HepG2 (cell line): ENCODE measurements around the gene GNAT2. TPM values are rescaled to one million over a fixed set of nuclear protein-coding genes. Genes with fewer than 3 reads are reported as not detected.
A peak's percentile ranks its signal among the peaks of the same experiment; 100 is the strongest.

ENCODE experiments used
- AHR ChIP-seq: IDR thresholded peaks from 2 replicates; pipeline ENCODE4 v1.6.1; 2018; ENCODE audit warnings: missing genetic modification reagents, missing compliant biosample characterization
- AKAP8 ChIP-seq: sonication (generic); formaldehyde crosslinking; IDR thresholded peaks from 2 replicates; pipeline ENCODE4 v1.5.1; 2020; ENCODE audit warnings: mild to moderate bottlenecking, missing genetic modification reagents
- CEBPG ChIP-seq: IDR thresholded peaks from 2 replicates; pipeline ENCODE4 v1.6.1; 2016
- EEA1 ChIP-seq: sonication (generic); formaldehyde crosslinking; IDR thresholded peaks from 2 replicates; pipeline ENCODE4 v1.5.1; 2020; ENCODE audit warnings: mild to moderate bottlenecking, missing genetic modification reagents, borderline replicate concordance
- ETV5 ChIP-seq: IDR thresholded peaks from 2 replicates; pipeline ENCODE4 v1.6.1; 2018; ENCODE audit warnings: missing biosample characterization, missing genetic modification reagents, inconsistent platforms, borderline replicate concordance
- GABPB1 ChIP-seq: IDR thresholded peaks from 2 replicates; pipeline ENCODE4 v1.6.1; 2016; ENCODE audit warnings: mild to moderate bottlenecking, missing genetic modification reagents, moderate library complexity, missing compliant biosample characterization
- ISL2 ChIP-seq: sonication (generic); formaldehyde crosslinking; IDR thresholded peaks from 2 replicates; pipeline ENCODE4 v1.5.0; 2020; ENCODE audit warnings: missing genetic modification reagents
- MED8 ChIP-seq: sonication (generic); formaldehyde crosslinking; IDR thresholded peaks from 2 replicates; pipeline ENCODE4 v1.8.1; 2023; ENCODE audit warnings: mild to moderate bottlenecking, missing genetic modification reagents; ENCODE audit not compliant: insufficient replicate concordance
- NCOA2 ChIP-seq: sonication (generic); formaldehyde crosslinking; IDR thresholded peaks from 2 replicates; pipeline ENCODE4 v1.8.0; 2022; ENCODE audit warnings: inconsistent platforms
- NR2C2 ChIP-seq: sonication (generic); formaldehyde crosslinking; IDR thresholded peaks from 2 replicates; pipeline ENCODE4 v1.4.0; 2020; ENCODE audit warnings: missing genetic modification reagents, mild to moderate bottlenecking, moderate library complexity, borderline replicate concordance
- PLSCR1 ChIP-seq: sonication (generic); formaldehyde crosslinking; IDR thresholded peaks from 2 replicates; pipeline ENCODE4 v1.5.0; 2020; ENCODE audit warnings: missing genetic modification reagents, mild to moderate bottlenecking, borderline replicate concordance
- SCMH1 ChIP-seq: sonication (generic); formaldehyde crosslinking; IDR thresholded peaks from 2 replicates; pipeline ENCODE4 v1.9.0; 2021; ENCODE audit warnings: missing genetic modification reagents, mild to moderate bottlenecking, borderline replicate concordance
- SOX5 ChIP-seq: IDR thresholded peaks from 2 replicates; pipeline ENCODE4 v1.6.1; 2016; ENCODE audit warnings: borderline replicate concordance
- SOX6 ChIP-seq, 2 experiments: fragments of 450-650 bp in 1 of 2; sonication (generic) in 1 of 2; formaldehyde crosslinking in 1 of 2; IDR thresholded peaks; 2 replicates each; pipeline versions ENCODE4 v1.4.0 to v1.6.1; 2017 to 2020; ENCODE audit warnings: antibody characterized with exemption in 1 of 2, mild to moderate bottlenecking in 1 of 2, missing genetic modification reagents in 1 of 2
- SRSF9 ChIP-seq: fragments of 200-400 bp; formaldehyde crosslinking; IDR thresholded peaks from 2 replicates; pipeline ENCODE4 v1.6.1; 2018; ENCODE audit warnings: borderline replicate concordance, mild to moderate bottlenecking, low read depth, low read length; ENCODE audit not compliant: insufficient read depth, poor library complexity, severe bottlenecking
- ZNF382 ChIP-seq: sonication (generic); formaldehyde crosslinking; IDR thresholded peaks from 2 replicates; pipeline ENCODE4 v1.5.0; 2020; ENCODE audit warnings: missing genetic modification reagents, mild to moderate bottlenecking, borderline replicate concordance
- ZNF674 ChIP-seq: sonication (generic); formaldehyde crosslinking; IDR thresholded peaks from 2 replicates; pipeline ENCODE4 v1.5.0; 2020; ENCODE audit warnings: low read depth, mild to moderate bottlenecking, missing genetic modification reagents
- ZNF704 ChIP-seq: sonication (generic); formaldehyde crosslinking; IDR thresholded peaks from 2 replicates; pipeline ENCODE4 v1.8.1; 2023; ENCODE audit warnings: mild to moderate bottlenecking, inconsistent platforms, moderate library complexity, missing genetic modification reagents, borderline replicate concordance
- polyA plus RNA-seq, 8 experiments: library from polyadenylated mRNA; depleted of rRNA in 3 of 8; stranded (reverse) in 7 of 8; unstranded in 1 of 8; fragments of >200 nt; fragmentation: Illumina TruSeq in 4 of 8; extraction: Trizol in 4 of 8; gene quantifications; 2 replicates each; pipeline versions ENCODE4 v1.2.1 to v1.2.3, GENCODE V29; 2011 to 2016; ENCODE audit warnings: low read depth in 4 of 8, missing spikeins in 1 of 8, mixed read lengths in 1 of 8; ENCODE audit not compliant: insufficient read depth in 1 of 8
- total RNA-seq, 5 experiments: library from RNA; depleted of rRNA; stranded (reverse); fragments of >200 nt; fragmentation: Illumina TruSeq; extraction: Trizol; gene quantifications; 2 replicates each; pipeline ENCODE4 v1.2.3, GENCODE V29; 2016; ENCODE audit warnings: low read depth in 1 of 5
- TF ChIP-seq, protein P1 (sequence below): sonication (generic); formaldehyde crosslinking; conservative IDR thresholded peaks from 2 replicates; pipeline ENCODE4 v1.8.0; 2022; ENCODE audit warnings: low read depth, missing genetic modification reagents
- TF ChIP-seq, protein P2 (sequence below): sonication (generic); formaldehyde crosslinking; IDR thresholded peaks from 2 replicates; pipeline ENCODE4 v1.4.0; 2020; ENCODE audit warnings: missing genetic modification reagents, borderline replicate concordance
- TF ChIP-seq, protein P3 (sequence below): sonication (generic); formaldehyde crosslinking; IDR thresholded peaks from 2 replicates; pipeline ENCODE4 v1.4.0; 2020; ENCODE audit warnings: missing genetic modification reagents, borderline replicate concordance

Gene GNAT2
- total and polyA plus RNA-seq, 2 of the 13 experiments (the other 11 are each of a cell fraction or from before 2014, with no cell fraction given), result 0.08 to 0.20 TPM

GRCh38 chr1:109586055-109586454, 33.4 kb downstream of the GNAT2 start (continued):
- TF ChIP-seq, protein P1, sequence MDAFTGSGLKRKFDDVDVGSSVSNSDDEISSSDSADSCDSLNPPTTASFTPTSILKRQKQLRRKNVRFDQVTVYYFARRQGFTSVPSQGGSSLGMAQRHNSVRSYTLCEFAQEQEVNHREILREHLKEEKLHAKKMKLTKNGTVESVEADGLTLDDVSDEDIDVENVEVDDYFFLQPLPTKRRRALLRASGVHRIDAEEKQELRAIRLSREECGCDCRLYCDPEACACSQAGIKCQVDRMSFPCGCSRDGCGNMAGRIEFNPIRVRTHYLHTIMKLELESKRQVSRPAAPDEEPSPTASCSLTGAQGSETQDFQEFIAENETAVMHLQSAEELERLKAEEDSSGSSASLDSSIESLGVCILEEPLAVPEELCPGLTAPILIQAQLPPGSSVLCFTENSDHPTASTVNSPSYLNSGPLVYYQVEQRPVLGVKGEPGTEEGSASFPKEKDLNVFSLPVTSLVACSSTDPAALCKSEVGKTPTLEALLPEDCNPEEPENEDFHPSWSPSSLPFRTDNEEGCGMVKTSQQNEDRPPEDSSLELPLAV, result no peak
- TF ChIP-seq, protein P2, sequence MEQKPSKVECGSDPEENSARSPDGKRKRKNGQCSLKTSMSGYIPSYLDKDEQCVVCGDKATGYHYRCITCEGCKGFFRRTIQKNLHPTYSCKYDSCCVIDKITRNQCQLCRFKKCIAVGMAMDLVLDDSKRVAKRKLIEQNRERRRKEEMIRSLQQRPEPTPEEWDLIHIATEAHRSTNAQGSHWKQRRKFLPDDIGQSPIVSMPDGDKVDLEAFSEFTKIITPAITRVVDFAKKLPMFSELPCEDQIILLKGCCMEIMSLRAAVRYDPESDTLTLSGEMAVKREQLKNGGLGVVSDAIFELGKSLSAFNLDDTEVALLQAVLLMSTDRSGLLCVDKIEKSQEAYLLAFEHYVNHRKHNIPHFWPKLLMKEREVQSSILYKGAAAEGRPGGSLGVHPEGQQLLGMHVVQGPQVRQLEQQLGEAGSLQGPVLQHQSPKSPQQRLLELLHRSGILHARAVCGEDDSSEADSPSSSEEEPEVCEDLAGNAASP (CRISPR knock-in tag), result peak; percentile 28; the same call in 1 of the 2 replicates
- TF ChIP-seq SCMH1 (CRISPR knock-in tag) (no peak), SRSF9 (no peak), ZNF704 (CRISPR knock-in tag) (no peak), EEA1 (CRISPR knock-in tag) (no peak), ZNF674 (CRISPR knock-in tag) (no peak), MED8 (CRISPR knock-in tag) (no peak), NCOA2 (peak; percentile 65), NR2C2 (CRISPR knock-in tag) (peak; percentile 47; the same call in 1 of the 2 replicates), GABPB1 (no peak), AHR (CRISPR knock-in tag) (no peak), ZNF382 (CRISPR knock-in tag) (no peak), ISL2 (CRISPR knock-in tag) (peak; percentile 79), SOX6 (IDR thresholded peaks at IDR 0.05) (no peak), SOX6 (CRISPR knock-in tag; IDR thresholded peaks at IDR 0.05) (peak; percentile 86), ETV5 (CRISPR knock-in tag) (peak; percentile 69; the same call in 1 of the 2 replicates), SOX5 (peak; percentile 79; the same call in 1 of the 2 replicates), PLSCR1 (CRISPR knock-in tag) (no peak), AKAP8 (CRISPR knock-in tag) (no peak), CEBPG (CRISPR knock-in tag) (peak; percentile 64)
- TF ChIP-seq, protein P3, sequence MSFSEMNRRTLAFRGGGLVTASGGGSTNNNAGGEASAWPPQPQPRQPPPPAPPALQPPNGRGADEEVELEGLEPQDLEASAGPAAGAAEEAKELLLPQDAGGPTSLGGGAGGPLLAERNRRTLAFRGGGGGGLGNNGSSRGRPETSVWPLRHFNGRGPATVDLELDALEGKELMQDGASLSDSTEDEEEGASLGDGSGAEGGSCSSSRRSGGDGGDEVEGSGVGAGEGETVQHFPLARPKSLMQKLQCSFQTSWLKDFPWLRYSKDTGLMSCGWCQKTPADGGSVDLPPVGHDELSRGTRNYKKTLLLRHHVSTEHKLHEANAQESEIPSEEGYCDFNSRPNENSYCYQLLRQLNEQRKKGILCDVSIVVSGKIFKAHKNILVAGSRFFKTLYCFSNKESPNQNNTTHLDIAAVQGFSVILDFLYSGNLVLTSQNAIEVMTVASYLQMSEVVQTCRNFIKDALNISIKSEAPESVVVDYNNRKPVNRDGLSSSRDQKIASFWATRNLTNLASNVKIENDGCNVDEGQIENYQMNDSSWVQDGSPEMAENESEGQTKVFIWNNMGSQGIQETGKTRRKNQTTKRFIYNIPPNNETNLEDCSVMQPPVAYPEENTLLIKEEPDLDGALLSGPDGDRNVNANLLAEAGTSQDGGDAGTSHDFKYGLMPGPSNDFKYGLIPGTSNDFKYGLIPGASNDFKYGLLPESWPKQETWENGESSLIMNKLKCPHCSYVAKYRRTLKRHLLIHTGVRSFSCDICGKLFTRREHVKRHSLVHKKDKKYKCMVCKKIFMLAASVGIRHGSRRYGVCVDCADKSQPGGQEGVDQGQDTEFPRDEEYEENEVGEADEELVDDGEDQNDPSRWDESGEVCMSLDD (CRISPR knock-in tag), result no peak
